Kidney (tissue), 14 donors: ENCODE measurements around the gene KCNIP1. TPM values are rescaled to one million over a fixed set of nuclear protein-coding genes. Genes with fewer than 3 reads are reported as not detected.

ENCODE experiments used
- DNase-seq, 5 donors: peaks; one replicate each; pipeline ENCODE4 v3.0.0-alpha.2; 2013 to 2020
- FAIRE-seq: peaks from 2 replicates; lab custom pipeline; 2012; peaks lifted over from hg19 to GRCh38; lab: Jason Lieb, UNC
- H3K27ac ChIP-seq, 2 donors: one replicate each; pipeline ENCODE4 v1.7.0; 2013; ENCODE audit warnings: low read depth in 2 of 2, low read length in 2 of 2, inconsistent platforms in 1 of 2
- H3K27me3 ChIP-seq: one replicate; pipeline ENCODE4 v1.7.1; 2013; ENCODE audit warnings: low read length, inconsistent platforms; ENCODE audit not compliant: control insufficient read depth, insufficient read depth
- H3K36me3 ChIP-seq, 3 donors: one replicate each; pipeline versions ENCODE4 v1.7.0 to v1.7.1; 2013; ENCODE audit warnings: low read length in 3 of 3, control low read depth in 1 of 3, inconsistent platforms in 1 of 3; ENCODE audit not compliant: insufficient read depth in 3 of 3, control insufficient read depth in 2 of 3
- H3K4me1 ChIP-seq, 3 donors: one replicate each; pipeline versions ENCODE4 v1.7.0 to v1.7.1; 2013; ENCODE audit warnings: low read length in 3 of 3, inconsistent platforms in 1 of 3, low read depth in 1 of 3; ENCODE audit not compliant: control insufficient read depth in 2 of 3, insufficient read depth in 2 of 3
- H3K4me3 ChIP-seq, 3 donors: one replicate each; pipeline versions ENCODE4 v1.7.0 to v1.8.1; 2013; ENCODE audit warnings: low read length in 3 of 3, control low read depth in 1 of 3, inconsistent platforms in 1 of 3
- H3K9ac ChIP-seq, 3 donors: one replicate each; pipeline versions ENCODE4 v1.7.0 to v1.7.1; 2013; ENCODE audit warnings: low read length in 3 of 3, control low read depth in 1 of 3, inconsistent platforms in 1 of 3
- H3K9me3 ChIP-seq, 3 donors: one replicate each; pipeline versions ENCODE4 v1.7.0 to v1.7.1; 2013; ENCODE audit warnings: low read length in 3 of 3, control low read depth in 1 of 3, inconsistent platforms in 1 of 3; ENCODE audit not compliant: control insufficient read depth in 2 of 3, insufficient read depth in 1 of 3
- intact Hi-C: fragments of 100-400 bp; cut with DNase I; formaldehyde crosslinking; loops from one replicate; pipeline ENCODE4 v1.11.1; 2022
- polyA plus RNA-seq: library from polyadenylated mRNA; stranded (reverse); fragments of 350-450 nt; fragmentation: Illumina TruSeq; extraction: RNeasy Lipid Tissue Mini Kit (QIAGEN cat#74804); gene quantifications from one replicate; pipeline ENCODE4 v1.2.3, GENCODE V29; 2014; ENCODE audit warnings: low read depth, low replicate concordance; ENCODE audit not compliant: insufficient read depth
- total RNA-seq: library from RNA; stranded (reverse); fragmentation: NEBNext Ultra II Directional; extraction: Animal tissue kit (Norgen Biotek cat#: 25700); gene quantifications from one replicate; pipeline ENCODE4 v1.2.1, GENCODE V29; 2021
- TF ChIP-seq, protein P1 (sequence below): IDR thresholded peaks from 3 replicates; pipeline ENCODE4 v1.5.1; 2012; ENCODE audit warnings: mild to moderate bottlenecking, moderate library complexity, borderline replicate concordance; ENCODE audit not compliant: insufficient read depth; ENCODE audit errors: extremely low read depth
- donor health status: control.
- donor health status: control.
- donor health status: control.
- donor health status: control.
- donor health status: control.
- donor health status: DM: yes; HTN: yes; CAD: no.
- donor health status: Normal renal cell carcinoma (clear cell type).

KCNIP1 gene
- total and polyA plus RNA-seq, 2 donors from 2014 or later, result 1.8 to 3.1 TPM

DNA sequence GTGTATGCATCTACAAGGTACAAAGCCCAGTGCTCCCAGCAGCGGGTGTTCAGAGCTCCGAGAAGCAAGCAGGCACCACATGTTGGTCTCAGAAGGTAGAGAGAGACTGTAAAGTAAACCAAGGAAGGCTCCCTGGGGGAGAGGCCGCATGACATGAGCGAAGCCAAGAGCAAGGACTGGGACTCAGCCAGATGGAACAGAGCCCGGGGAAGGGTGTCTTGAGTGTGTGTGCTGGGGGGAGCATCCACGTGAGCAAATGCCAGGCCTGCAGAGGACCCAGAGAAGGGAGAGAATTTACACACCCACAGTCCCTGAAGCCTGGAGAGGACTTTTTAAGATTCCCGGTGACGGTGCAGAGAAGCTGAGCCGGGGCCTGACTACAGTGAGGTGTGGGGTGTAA, 15.2 kb upstream of the KCNIP1 start:
- no peak for DNase-seq
- intact Hi-C loops, result no loop called here
- no peak for FAIRE-seq

GRCh38 chr5:170489199-170489598, 14.6 kb upstream of the KCNIP1 start:
- Histone ChIP-seq H3K9ac (no peak overlapping the region), H3K27ac (no peak overlapping the region), H3K9me3 (no peaks in the 10 kb centered on the region), H3K36me3 (no peaks in the 10 kb centered on the region), H3K4me1 (peaks cover 0 to 3% (median 0%) of the 10 kb centered on the region in 3 donors), H3K27me3 (no peaks in the 10 kb centered on the region), H3K4me3 (no peak overlapping the region)
- FAIRE-seq (no peak), DNase-seq (no peak)
- TF ChIP-seq, protein P1, sequence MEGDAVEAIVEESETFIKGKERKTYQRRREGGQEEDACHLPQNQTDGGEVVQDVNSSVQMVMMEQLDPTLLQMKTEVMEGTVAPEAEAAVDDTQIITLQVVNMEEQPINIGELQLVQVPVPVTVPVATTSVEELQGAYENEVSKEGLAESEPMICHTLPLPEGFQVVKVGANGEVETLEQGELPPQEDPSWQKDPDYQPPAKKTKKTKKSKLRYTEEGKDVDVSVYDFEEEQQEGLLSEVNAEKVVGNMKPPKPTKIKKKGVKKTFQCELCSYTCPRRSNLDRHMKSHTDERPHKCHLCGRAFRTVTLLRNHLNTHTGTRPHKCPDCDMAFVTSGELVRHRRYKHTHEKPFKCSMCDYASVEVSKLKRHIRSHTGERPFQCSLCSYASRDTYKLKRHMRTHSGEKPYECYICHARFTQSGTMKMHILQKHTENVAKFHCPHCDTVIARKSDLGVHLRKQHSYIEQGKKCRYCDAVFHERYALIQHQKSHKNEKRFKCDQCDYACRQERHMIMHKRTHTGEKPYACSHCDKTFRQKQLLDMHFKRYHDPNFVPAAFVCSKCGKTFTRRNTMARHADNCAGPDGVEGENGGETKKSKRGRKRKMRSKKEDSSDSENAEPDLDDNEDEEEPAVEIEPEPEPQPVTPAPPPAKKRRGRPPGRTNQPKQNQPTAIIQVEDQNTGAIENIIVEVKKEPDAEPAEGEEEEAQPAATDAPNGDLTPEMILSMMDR, result no peak
- intact Hi-C loops, result no loop called here

More for the DNA sequence above, 15.2 kb upstream of the KCNIP1 start:
- Histone ChIP-seq H3K9me3 (no peaks in the 10 kb centered on the region), H3K4me3 (no peak overlapping the region), H3K27ac (no peak overlapping the region), H3K36me3 (no peaks in the 10 kb centered on the region), H3K4me1 (peaks cover 0 to 3% (median 0%) of the 10 kb centered on the region in 3 donors), H3K9ac (no peak overlapping the region), H3K27me3 (no peaks in the 10 kb centered on the region)
- TF ChIP-seq, protein P1, result no peak

- TF ChIP-seq, protein P1, result no peak
- Histone ChIP-seq H3K4me1 (peaks cover 0 to 3% (median 0%) of the 10 kb centered on the region in 3 donors), H3K27ac (no peak overlapping the region), H3K9me3 (no peaks in the 10 kb centered on the region), H3K27me3 (no peaks in the 10 kb centered on the region), H3K9ac (no peak overlapping the region), H3K36me3 (no peaks in the 10 kb centered on the region), H3K4me3 (no peak overlapping the region)
- no peak for FAIRE-seq
- intact Hi-C loops, result no loop called here
- DNase-seq, result no peak
These were observed 13.4 kb upstream of the KCNIP1 start for GRCh38 chr5:170490381-170490780.

DNA sequence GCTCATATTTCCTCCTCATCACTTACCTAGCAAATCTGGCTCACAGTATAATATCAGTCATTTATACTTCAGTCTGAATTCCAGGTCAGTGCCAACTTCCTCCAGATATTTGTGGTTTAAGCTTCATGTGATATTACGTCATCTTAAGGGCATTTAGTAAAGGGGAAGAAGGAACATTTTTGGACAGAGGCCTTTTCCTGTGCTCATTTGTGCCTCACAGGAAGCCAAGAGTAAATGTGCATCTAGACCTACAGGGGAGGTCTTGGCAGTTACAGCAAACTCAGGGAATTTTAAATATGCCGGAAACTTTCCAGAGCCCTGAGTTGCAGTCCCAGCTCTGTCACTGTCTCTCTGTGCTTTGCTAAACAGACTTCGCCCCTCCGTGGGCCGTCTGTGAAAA, 12.3 kb upstream of the KCNIP1 start:
- FAIRE-seq, result no peak
- intact Hi-C loops, result no loop called here
- Histone ChIP-seq H3K9ac (no peak overlapping the region), H3K27ac (peak overlapping the region in 1 of 2 donors; percentile 24), H3K36me3 (no peaks in the 10 kb centered on the region), H3K9me3 (no peaks in the 10 kb centered on the region), H3K4me3 (no peak overlapping the region), H3K4me1 (peaks cover 0 to 3% (median 0%) of the 10 kb centered on the region in 3 donors), H3K27me3 (no peaks in the 10 kb centered on the region)
- TF ChIP-seq, protein P1, result no peak
- DNase-seq, result peak in 1 of 5 donors; percentile 71
